HL-60 (cell line): Measurements from ENCODE around the gene BRCA2.

ENCODE experiments used
- DNase-seq, 2 experiments: peaks; one replicate each; pipeline ENCODE4 v3.0.0-alpha.2; 2010 to 2020; ENCODE audit warnings: low read depth in 1 of 2, low spot score in 1 of 2
- H3K27ac ChIP-seq: fragments of 250-450 bp; sonication (Bioruptor Pico); replicated peaks from 2 replicates; pipeline ENCODE4 v1.5.1; 2020; ENCODE audit warnings: mild to moderate bottlenecking, moderate library complexity
- H3K27me3 ChIP-seq: fragments of 250-450 bp; sonication (Bioruptor Pico); 2 replicates; pipeline ENCODE4 v1.5.1; 2021; ENCODE audit warnings: mild to moderate bottlenecking, moderate library complexity; ENCODE audit not compliant: insufficient read depth, poor library complexity, severe bottlenecking
- H3K4me3 ChIP-seq: replicated peaks from 2 replicates; pipeline ENCODE4 v1.5.1; 2011; ENCODE audit warnings: mild to moderate bottlenecking, control low read depth, low read length; ENCODE audit not compliant: insufficient read depth
- CTCF ChIP-seq: IDR thresholded peaks from one replicate; pipeline ENCODE4 v1.5.1; 2011; ENCODE audit warnings: low read length, control low read depth, inconsistent platforms; ENCODE audit not compliant: insufficient read depth
- GABPA ChIP-seq: IDR thresholded peaks from 2 replicates; pipeline ENCODE4 v1.6.1; 2012; ENCODE audit warnings: low read depth
- POLR2AphosphoS5 ChIP-seq: IDR thresholded peaks from 2 replicates; pipeline ENCODE4 v1.6.1; 2012; ENCODE audit warnings: low read depth
- REST ChIP-seq: IDR thresholded peaks from 2 replicates; pipeline ENCODE4 v1.6.1; 2012; ENCODE audit warnings: low read depth; ENCODE audit not compliant: insufficient replicate concordance
- SPI1 ChIP-seq: IDR thresholded peaks from 2 replicates; pipeline ENCODE4 v1.6.1; 2012; ENCODE audit warnings: low read depth, mild to moderate bottlenecking, borderline replicate concordance

The BRCA2 gene

GRCh38 chr13:32447894-32448623, 132.8 kb downstream of the BRCA2 start:
- no peak for DNase-seq
- H3K27me3 ChIP-seq, result no peaks in the 10 kb centered on the region
- no peak overlapping the region for H3K27ac ChIP-seq
- TF ChIP-seq GABPA, result no peak
- TF ChIP-seq REST, result no peak
- TF ChIP-seq CTCF, result no peak
- no peak for TF ChIP-seq SPI1
- no peak for TF ChIP-seq POLR2AphosphoS5
- H3K4me3 ChIP-seq, result no peak overlapping the region

- TF ChIP-seq SPI1 (no peak), POLR2AphosphoS5 (no peak), GABPA (no peak), REST (no peak), CTCF (no peak)
- DNase-seq, result no peak
- H3K4me3 ChIP-seq, result no peak overlapping the region
Observed at GRCh38 chr13:32448972-32449371, 133.7 kb downstream of the BRCA2 start.

More at GRCh38 chr13:32448972-32449371, 133.7 kb downstream of the BRCA2 start:
- Histone ChIP-seq H3K27me3 (no peaks in the 10 kb centered on the region), H3K27ac (no peak overlapping the region)
